Body of pancreas (tissue), 4 donors: ENCODE results near the gene TANC1. TPM values are rescaled to one million over a fixed set of nuclear protein-coding genes. Genes with fewer than 3 reads are reported as not detected.

ENCODE experiments used
- ATAC-seq: fragments of 150-250 bp; one replicate; pipeline ENCODE4 v1.9.1; 2016
- DNase-seq, 4 donors: peaks; one replicate each; pipeline ENCODE4 v3.0.0-alpha.2; 2019
- H3K27ac ChIP-seq, 4 donors: fragments of 200-600 bp; sonication (generic); 1 replicate in 3 of 4; 2 replicates in 1 of 4; pipeline versions ENCODE4 v1.5.1 to v1.6.1; 2016 to 2019; ENCODE audit warnings: mild to moderate bottlenecking in 1 of 4, mixed read lengths in 1 of 4, moderate library complexity in 1 of 4
- H3K27me3 ChIP-seq, 2 donors: fragments of 200-600 bp; sonication (generic); one replicate each; pipeline ENCODE4 v1.6.0; 2016; ENCODE audit warnings: mild to moderate bottlenecking in 1 of 2
- H3K36me3 ChIP-seq, 2 donors: fragments of 200-600 bp; sonication (generic); replicated peaks in 1 of 2; 2 replicates each; pipeline ENCODE4 v1.5.1; 2016; ENCODE audit warnings: low read depth in 2 of 2; ENCODE audit not compliant: insufficient read depth in 1 of 2
- H3K4me1 ChIP-seq: fragments of 200-600 bp; sonication (generic); one replicate; pipeline ENCODE4 v1.6.0; 2016
- H3K4me3 ChIP-seq, 2 donors: fragments of 200-600 bp; sonication (generic); 1 replicate in 1 of 2; 2 replicates in 1 of 2; pipeline ENCODE4 v1.5.1; 2016 to 2019
- H3K9me3 ChIP-seq, 3 donors: fragments of 200-600 bp; sonication (generic); 1 replicate in 2 of 3; 2 replicates in 1 of 3; pipeline ENCODE4 v1.5.1; 2016
- POLR2A ChIP-seq, 3 donors: fragments of 450-650 bp; IDR thresholded peaks; one replicate each; pipeline ENCODE4 v1.6.1; 2016; ENCODE audit warnings: antibody characterized with exemption in 3 of 3, mild to moderate bottlenecking in 2 of 3
- WGBS, 2 donors: methylation state at CpG; one replicate each; pipeline ENCODE4 v1.1.5; 2017; 5-methylcytosine and 5-hydroxymethylcytosine counted together
- intact Hi-C: fragments of 100-400 bp; cut with DNase I; formaldehyde crosslinking; loops from one replicate; pipeline ENCODE4 v1.15.1; 2023
- total RNA-seq, 2 donors: library from RNA; depleted of rRNA; stranded (reverse); fragments of >200 nt; gene quantifications; one replicate each; pipeline ENCODE4 v1.1.0, GENCODE V29; 2016
- TF ChIP-seq, protein P1 (sequence below), 7 experiments: fragments of 450-650 bp in 4 of 7; fragments of 200-600 bp in 3 of 7; sonication (generic) in 3 of 7; IDR thresholded peaks; one replicate each; pipeline ENCODE4 v1.5.1; 2016 to 2019; ENCODE audit warnings: antibody characterized with exemption in 7 of 7

The TANC1 gene
- total RNA-seq, 2 donors from 2014 or later = 23.1 to 23.3 TPM

DNA sequence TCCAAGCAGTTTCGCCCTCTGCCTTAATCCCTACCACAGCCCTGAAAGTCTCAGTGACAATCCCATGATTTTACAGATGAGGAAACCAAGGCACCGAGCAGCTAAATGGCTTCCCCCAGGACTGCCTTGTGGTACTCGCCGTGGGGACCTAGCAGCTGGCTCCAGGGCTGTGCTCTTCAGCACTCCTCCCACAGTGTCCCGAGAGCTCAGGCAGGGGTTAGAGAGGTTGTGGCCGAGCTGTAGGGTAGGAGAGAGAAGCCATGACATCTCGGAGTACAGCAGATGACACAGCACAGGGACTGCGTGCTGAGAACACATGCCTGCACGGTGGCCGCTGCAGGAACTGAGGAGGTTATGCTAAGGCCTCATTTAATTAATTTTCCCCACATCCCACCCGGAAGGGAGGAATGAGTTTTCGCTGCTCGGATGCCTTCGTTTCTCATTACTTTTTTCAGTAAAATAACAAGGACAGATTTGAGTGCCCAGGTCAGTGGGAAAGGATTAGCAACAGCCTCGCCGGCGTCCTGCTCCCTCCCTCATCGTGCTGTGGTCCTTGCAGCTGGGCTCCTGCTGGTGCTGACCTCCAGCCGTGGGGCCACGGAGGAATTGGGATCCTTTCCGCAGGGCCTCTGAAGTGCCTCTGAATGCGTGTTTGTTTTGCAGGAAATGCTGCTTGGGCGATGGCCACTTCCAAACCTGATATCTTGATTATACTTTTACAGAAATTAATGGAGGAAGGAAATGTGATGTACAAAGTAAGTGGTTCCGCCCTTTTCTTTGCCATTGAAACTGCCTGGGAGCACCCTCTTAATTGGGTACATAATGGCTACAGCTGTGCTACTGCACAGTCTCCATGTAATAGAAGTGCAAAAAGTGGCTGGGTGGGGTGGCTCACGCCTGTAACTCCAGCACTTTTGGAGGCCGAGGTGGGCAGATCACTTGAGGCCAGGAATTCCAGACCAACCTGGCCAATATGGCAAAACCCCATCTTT is 256.9 kb downstream of the TANC1 start:
- no peak for TF ChIP-seq POLR2A (IDR thresholded peaks at IDR 0.05)
- TF ChIP-seq, protein P1, sequence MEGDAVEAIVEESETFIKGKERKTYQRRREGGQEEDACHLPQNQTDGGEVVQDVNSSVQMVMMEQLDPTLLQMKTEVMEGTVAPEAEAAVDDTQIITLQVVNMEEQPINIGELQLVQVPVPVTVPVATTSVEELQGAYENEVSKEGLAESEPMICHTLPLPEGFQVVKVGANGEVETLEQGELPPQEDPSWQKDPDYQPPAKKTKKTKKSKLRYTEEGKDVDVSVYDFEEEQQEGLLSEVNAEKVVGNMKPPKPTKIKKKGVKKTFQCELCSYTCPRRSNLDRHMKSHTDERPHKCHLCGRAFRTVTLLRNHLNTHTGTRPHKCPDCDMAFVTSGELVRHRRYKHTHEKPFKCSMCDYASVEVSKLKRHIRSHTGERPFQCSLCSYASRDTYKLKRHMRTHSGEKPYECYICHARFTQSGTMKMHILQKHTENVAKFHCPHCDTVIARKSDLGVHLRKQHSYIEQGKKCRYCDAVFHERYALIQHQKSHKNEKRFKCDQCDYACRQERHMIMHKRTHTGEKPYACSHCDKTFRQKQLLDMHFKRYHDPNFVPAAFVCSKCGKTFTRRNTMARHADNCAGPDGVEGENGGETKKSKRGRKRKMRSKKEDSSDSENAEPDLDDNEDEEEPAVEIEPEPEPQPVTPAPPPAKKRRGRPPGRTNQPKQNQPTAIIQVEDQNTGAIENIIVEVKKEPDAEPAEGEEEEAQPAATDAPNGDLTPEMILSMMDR (IDR thresholded peaks at IDR 0.05) = no peak
- 86 to 91% methylated on average over 24 to 26 of the region's 26 CpGs for WGBS, 2 donors
- Histone ChIP-seq H3K27me3 (no peaks in the 10 kb centered on the region), H3K4me1 (no peaks in the 10 kb centered on the region), H3K36me3 (peaks cover 5 to 7% of the 10 kb centered on the region in 2 donors), H3K4me3 (no peak overlapping the region), H3K27ac (peak overlapping the region in 1 of 4 donors; percentile 51), H3K9me3 (no peaks in the 10 kb centered on the region)
- intact Hi-C loops = loop anchor here (10.0 kb wide), 1 partner anchor 489 kb away; the partner anchor contains the start of gene MARCHF7
- ATAC-seq = no peak
- DNase-seq = no peak

DNA sequence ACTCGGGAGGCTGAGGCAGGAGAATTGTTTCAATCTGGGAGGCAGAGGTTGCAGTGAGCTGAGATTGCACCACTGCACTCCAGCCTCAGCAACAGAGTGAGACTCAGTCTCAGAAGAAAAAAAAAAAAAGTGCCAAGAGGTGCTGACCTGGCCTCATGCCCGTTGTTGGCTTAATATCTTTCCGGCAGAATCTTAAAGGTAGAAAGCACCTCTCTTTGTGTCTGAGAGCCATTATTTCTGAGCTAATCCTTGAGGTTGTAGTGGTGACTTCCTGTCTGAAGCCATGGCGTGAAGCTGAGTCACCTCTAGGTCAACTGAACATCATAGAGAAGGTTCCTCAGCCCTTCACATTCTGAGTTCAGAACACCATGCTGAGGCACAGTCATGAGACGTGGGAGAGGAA is 257.6 kb downstream of the TANC1 start:
- peak; percentile 43 for ATAC-seq
- Histone ChIP-seq H3K4me3 (no peak overlapping the region), H3K4me1 (no peaks in the 10 kb centered on the region), H3K27ac (peak overlapping the region in 1 of 4 donors; percentile 51), H3K9me3 (no peaks in the 10 kb centered on the region), H3K27me3 (no peaks in the 10 kb centered on the region), H3K36me3 (peaks cover 5 to 10% of the 10 kb centered on the region in 2 donors)
- DNase-seq = peak in 3 of 4 donors; percentile 19 to 35 (median 31)
- TF ChIP-seq, protein P1 (IDR thresholded peaks at IDR 0.05) = no peak
- no peak for TF ChIP-seq POLR2A (IDR thresholded peaks at IDR 0.05)
- intact Hi-C loops = loop anchor here (10.0 kb wide), 1 partner anchor 489 kb away; the partner anchor contains the start of gene MARCHF7
- 69 to 75% methylated on average over 5 of the region's 5 CpGs for WGBS, 2 donors

DNA sequence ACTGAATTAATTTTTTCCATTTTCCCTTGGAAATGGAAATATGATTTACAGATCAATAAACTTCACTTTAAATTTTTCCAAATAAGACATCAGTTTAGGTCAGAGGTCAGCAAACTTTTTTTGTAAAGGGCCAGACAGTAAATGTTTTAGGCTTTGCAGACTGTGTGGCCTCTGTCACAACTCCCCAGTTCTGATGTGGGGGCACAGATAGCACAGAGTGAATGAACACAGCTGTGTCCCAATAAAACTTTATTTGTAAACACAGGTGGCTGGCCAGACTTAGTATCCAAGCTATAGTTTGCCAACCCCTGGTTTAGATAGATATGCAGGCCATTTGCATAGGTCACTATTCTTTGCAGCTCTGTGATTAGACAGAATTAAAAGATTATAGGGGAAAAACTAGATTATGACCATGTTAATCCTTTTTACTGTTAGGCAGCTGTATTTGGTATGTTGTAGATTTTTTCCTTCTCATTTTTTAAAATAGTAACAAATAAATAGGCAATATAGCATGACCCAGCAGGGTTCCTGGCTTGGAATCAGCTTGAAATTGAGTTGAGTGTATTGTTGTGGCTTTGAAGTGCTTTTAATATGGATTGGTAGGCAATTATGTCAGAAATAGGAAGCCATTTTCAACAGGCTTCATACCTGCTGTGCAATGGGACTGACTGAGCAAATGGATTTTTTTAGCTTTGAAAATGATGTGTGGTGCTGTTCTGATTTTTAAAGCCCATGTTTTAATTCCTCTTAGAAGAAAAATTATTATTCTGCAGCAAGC is 258.4 kb downstream of the TANC1 start:
- Histone ChIP-seq H3K36me3 (peaks cover 5 to 10% of the 10 kb centered on the region in 2 donors), H3K4me1 (no peaks in the 10 kb centered on the region), H3K27me3 (no peaks in the 10 kb centered on the region), H3K4me3 (no peak overlapping the region), H3K27ac (no peak overlapping the region), H3K9me3 (no peaks in the 10 kb centered on the region)
- ATAC-seq (no peak), DNase-seq (no peak)
- intact Hi-C loops = loop anchor here (10.0 kb wide), 1 partner anchor 488 kb away; the partner anchor contains the start of gene MARCHF7
- TF ChIP-seq, protein P1 (IDR thresholded peaks at IDR 0.05) = no peak
- no peak for TF ChIP-seq POLR2A (IDR thresholded peaks at IDR 0.05)

DNA sequence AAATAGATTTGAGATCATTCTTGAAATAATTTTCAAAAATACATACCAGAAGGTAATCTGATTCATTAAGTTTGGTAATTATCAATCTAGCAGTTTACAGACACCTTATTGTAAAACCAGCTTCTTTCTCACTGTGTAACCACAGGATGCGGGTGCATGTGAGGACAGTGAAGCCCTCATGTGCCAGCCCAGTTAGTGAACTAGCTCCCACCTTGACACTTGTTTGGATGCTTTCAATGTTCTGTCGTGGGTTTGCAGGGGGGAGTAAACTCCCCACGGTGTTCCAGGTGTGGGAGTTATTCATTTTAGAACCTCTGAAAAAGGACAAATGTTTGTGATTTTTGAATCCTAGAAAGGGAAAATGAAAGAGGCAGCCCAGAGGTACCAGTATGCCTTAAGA is 259.0 kb downstream of the TANC1 start:
- intact Hi-C loops = loop anchor here (10.0 kb wide), 1 partner anchor 487 kb away; the partner anchor contains the start of gene MARCHF7
- H3K27ac ChIP-seq = no peak overlapping the region
- 59 to 60% methylated on average over 3 of the region's 3 CpGs for WGBS, 2 donors

More for the DNA sequence above, 259.0 kb downstream of the TANC1 start:
- no peak overlapping the region for H3K4me3 ChIP-seq
- H3K36me3 ChIP-seq = peaks cover 5 to 10% of the 10 kb centered on the region in 2 donors
- no peaks in the 10 kb centered on the region for H3K4me1 ChIP-seq
- H3K27me3 ChIP-seq = no peaks in the 10 kb centered on the region
- ATAC-seq (no peak), DNase-seq (no peak)
- H3K9me3 ChIP-seq = no peaks in the 10 kb centered on the region
- TF ChIP-seq, protein P1 (IDR thresholded peaks at IDR 0.05) = no peak
- TF ChIP-seq POLR2A (IDR thresholded peaks at IDR 0.05) = no peak
